Cardiac fibroblast (primary cell): ENCODE data around the gene IGFN1.
A peak's percentile ranks its signal among the peaks of the same experiment; 100 is the strongest.

ENCODE experiments used
- DNase-seq, 2 donors: peaks; one replicate each; pipeline versions ENCODE4 v3.0.0 to v3.0.0-alpha.2; 2010; ENCODE audit warnings: low read depth in 2 of 2
- H3K4me3 ChIP-seq, 2 donors: replicated peaks in 1 of 2; 1 replicate in 1 of 2; 2 replicates in 1 of 2; pipeline ENCODE4 v1.5.1; 2011; ENCODE audit warnings: low read depth in 2 of 2, low read length in 2 of 2, mild to moderate bottlenecking in 2 of 2, moderate library complexity in 1 of 2
- TF ChIP-seq, protein P1 (sequence below): IDR thresholded peaks from one replicate; pipeline ENCODE4 v1.5.1; 2011; ENCODE audit warnings: low read depth, mild to moderate bottlenecking, low read length, inconsistent platforms

IGFN1 gene

DNA sequence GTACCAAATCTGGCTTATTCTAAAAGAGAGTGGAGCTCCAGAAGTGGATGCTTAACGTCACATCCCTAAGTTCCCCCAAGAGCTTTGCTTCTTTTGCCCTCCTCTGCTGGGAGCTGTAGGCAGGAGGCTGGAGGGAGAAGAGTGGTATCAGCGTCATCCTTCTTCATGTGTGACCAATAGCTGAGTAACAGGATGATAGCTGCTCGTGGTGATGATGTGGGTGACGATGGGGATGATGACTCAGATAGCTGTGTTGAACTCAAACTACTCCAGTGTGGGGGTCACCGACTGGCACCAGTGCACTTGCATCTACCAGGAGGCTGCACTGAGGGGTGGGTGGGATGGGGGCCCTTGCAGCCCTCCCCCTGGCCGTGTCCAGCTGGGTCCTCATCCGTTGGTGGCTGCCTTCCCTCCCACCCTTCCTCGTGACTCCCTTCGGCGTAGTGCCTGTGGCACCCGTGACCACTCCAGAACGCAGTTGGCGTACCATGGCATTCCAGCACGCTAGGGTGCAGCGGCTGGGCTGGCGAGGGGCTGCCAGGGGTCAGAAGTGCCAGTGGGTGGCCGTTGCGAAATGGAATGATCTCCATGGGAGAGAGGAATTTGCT is 1.1 kb downstream of the IGFN1 start:
- TF ChIP-seq, protein P1, sequence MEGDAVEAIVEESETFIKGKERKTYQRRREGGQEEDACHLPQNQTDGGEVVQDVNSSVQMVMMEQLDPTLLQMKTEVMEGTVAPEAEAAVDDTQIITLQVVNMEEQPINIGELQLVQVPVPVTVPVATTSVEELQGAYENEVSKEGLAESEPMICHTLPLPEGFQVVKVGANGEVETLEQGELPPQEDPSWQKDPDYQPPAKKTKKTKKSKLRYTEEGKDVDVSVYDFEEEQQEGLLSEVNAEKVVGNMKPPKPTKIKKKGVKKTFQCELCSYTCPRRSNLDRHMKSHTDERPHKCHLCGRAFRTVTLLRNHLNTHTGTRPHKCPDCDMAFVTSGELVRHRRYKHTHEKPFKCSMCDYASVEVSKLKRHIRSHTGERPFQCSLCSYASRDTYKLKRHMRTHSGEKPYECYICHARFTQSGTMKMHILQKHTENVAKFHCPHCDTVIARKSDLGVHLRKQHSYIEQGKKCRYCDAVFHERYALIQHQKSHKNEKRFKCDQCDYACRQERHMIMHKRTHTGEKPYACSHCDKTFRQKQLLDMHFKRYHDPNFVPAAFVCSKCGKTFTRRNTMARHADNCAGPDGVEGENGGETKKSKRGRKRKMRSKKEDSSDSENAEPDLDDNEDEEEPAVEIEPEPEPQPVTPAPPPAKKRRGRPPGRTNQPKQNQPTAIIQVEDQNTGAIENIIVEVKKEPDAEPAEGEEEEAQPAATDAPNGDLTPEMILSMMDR = no peak
- peak; percentile 51 to 91 for DNase-seq

DNA sequence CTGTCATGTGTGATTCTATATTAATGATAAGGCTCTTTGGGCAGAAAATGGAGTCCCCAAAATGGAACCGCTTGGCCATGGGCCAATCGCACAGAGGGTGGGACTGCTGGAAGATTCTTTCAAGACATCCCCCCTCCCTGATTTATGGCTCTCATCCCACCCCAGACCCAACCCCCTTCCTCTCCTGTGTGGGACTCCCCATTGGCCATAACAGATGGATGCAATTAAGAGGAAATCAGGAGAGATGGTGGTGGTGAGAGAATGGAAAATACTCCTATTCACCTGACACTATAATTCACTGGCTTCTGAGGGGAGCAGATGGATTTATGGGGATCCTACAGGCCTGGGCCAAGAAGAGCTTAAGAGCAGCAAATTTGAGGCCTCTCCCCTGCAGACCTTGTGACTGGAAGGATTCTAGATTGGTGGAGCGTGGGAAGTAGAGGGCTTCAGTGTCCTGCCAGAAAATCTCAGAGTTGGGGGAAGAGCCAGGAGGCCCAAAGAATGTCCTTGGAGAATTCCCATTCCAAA is 1.7 kb downstream of the IGFN1 start:
- DNase-seq = peak in 1 of 2 donors; percentile 39
- H3K4me3 ChIP-seq = no peak overlapping the region
- TF ChIP-seq, protein P1 = no peak

More for the DNA sequence above, 1.1 kb downstream of the IGFN1 start:
- no peak overlapping the region for H3K4me3 ChIP-seq

DNA sequence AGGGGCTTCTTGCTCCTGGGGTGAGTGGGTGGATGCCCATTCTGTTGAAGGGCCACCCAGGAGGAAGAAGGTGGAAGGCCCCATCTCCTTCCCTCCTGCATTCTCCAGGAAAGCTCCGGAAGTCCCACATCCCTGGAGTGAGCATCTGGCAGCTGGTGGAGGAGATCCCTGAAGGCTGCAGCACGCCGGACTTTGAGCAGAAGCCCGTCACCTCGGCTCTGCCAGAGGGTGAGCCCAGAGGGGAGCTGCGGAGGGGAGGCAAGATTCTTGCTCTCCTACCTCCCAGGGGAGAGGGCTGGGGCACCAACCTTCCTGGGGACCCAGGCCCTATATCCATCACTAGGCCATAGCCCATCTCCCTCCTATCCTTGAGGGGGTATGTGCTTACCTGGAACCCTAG is 3.4 kb downstream of the IGFN1 start:
- DNase-seq = no peak

DNA sequence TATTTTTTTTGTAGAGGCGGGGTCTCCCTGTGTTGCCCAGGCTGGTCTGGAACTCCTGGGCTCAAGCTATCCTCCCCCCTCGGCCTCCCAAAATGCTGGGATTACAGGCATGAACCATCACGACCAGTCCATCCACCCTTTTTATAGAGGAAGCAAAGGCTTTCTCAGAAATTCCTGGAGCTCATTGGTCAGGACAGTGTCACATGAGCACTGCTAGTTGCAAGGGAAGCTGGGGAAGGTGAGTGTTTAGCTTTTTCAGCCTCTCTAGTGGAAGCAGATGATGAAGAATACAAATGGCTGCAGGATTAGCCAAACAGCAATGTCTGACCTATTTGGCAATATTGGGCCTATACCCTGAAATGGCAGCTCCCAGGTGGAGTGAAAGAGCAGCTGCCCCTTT is 8.0 kb downstream of the IGFN1 start:
- TF ChIP-seq, protein P1 = no peak
- no peak for DNase-seq
- H3K4me3 ChIP-seq = no peak overlapping the region

More for the DNA sequence above, 3.4 kb downstream of the IGFN1 start:
- TF ChIP-seq, protein P1 = no peak
- H3K4me3 ChIP-seq = no peak overlapping the region

DNA sequence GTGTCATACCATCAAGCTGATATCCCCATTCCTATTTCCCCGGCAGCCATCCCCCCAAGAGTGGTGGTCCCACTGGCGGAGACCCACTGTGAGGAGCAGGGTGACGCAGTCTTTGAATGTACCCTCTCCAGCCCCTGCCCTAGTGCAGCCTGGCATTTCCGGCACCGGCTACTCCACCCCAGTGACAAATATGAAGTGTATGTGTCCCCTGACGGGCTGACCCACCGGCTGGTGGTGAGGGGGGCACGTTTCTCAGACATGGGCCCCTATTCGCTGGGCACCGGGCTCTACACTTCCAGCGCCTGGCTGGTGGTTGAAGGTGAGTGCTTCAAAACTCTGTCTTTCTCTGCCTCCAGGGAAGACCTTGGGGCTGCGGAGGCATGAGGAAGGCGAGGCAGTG is 14.4 kb downstream of the IGFN1 start:
- H3K4me3 ChIP-seq = no peak overlapping the region
- no peak for DNase-seq
- TF ChIP-seq, protein P1 = no peak

DNA sequence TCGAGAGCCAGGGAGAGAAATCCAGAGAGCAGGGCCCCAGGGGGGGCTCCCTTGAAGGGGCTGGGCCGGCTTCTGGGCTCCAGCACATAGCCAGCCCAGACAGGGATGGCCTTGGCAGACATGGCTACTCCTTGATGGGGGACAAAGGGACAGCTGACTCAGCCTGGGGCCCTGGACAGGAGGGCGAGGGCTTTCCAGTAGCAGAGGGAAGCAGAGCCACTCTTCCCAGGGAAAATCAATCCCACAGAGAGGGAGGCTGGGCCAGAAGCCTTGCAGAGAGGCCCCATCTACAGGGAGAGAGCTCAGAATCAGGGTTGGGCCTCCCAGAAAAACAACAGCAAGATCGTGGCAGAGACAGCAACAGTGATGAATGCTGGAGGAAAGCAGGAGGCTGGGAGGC is 15.6 kb downstream of the IGFN1 start:
- H3K4me3 ChIP-seq = no peak overlapping the region
- TF ChIP-seq, protein P1 = no peak
- DNase-seq = no peak

DNA sequence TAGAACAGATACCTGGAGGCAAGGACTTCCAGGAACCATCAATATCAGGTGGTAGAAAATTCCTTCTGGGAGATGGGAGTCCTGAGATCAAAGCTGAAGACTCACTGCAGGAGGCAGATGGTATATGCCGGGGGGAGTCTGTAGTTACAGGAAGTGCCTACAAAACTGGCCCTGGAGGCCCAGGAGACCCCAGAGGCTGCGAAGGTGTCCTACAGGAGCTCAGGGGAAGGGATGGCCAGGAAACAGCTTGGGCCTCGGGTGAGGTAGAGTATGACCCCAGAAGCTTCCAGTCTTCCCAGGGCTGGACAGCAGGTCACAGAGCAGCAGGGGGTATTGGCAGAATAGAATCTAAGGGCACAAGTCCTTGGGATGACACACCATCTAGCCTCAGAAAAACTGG is 16.4 kb downstream of the IGFN1 start:
- TF ChIP-seq, protein P1 = no peak
- no peak for DNase-seq
- no peak overlapping the region for H3K4me3 ChIP-seq
